Panc1 (cell line): ENCODE measurements around the gene CATSPERD.

Experiments
- CTCF ChIP-seq: fragments of 450-650 bp; IDR thresholded peaks from 2 replicates; pipeline ENCODE4 v1.5.1; 2017; ENCODE audit warnings: mild to moderate bottlenecking
- POLR2AphosphoS5 ChIP-seq: IDR thresholded peaks from 2 replicates; pipeline ENCODE4 v1.6.1; 2012; ENCODE audit warnings: mild to moderate bottlenecking, low read depth, low read length, moderate library complexity
- REST ChIP-seq, 2 experiments: IDR thresholded peaks; 2 replicates each; pipeline ENCODE4 v1.6.1; 2011 to 2012; ENCODE audit warnings: low read depth in 2 of 2, control low read depth in 1 of 2, low read length in 1 of 2, mild to moderate bottlenecking in 1 of 2, moderate library complexity in 1 of 2; ENCODE audit not compliant: insufficient read depth in 1 of 2
- SIN3A ChIP-seq: IDR thresholded peaks from 2 replicates; pipeline ENCODE4 v1.6.1; 2012; ENCODE audit warnings: low read depth, mild to moderate bottlenecking, low read length, moderate library complexity, borderline replicate concordance; ENCODE audit not compliant: insufficient read depth
- TCF7L2 ChIP-seq: IDR thresholded peaks from 2 replicates; pipeline ENCODE4 v1.6.1; 2011; ENCODE audit warnings: mild to moderate bottlenecking, low read depth, low read length, inconsistent platforms

GRCh38 chr19:5778402-5778801, 58.0 kb downstream of the CATSPERD start:
- TF ChIP-seq CTCF (no peak), POLR2AphosphoS5 (no peak), SIN3A (no peak), REST (IDR thresholded peaks at IDR 0.05; ENCODE audit: insufficient read depth in 1 of 2, low read depth in 2 of 2, low read length in 1 of 2) (no peak), TCF7L2 (no peak)
